GM19035 (cell line): ENCODE measurements around the gene AMH.

Experiments
- ATAC-seq: cut with Tn5 transposase; IDR thresholded peaks from one replicate; pipeline ENCODE4 v1.9.1; 2021; ENCODE audit not compliant: unreplicated experiment

The AMH gene

DNA sequence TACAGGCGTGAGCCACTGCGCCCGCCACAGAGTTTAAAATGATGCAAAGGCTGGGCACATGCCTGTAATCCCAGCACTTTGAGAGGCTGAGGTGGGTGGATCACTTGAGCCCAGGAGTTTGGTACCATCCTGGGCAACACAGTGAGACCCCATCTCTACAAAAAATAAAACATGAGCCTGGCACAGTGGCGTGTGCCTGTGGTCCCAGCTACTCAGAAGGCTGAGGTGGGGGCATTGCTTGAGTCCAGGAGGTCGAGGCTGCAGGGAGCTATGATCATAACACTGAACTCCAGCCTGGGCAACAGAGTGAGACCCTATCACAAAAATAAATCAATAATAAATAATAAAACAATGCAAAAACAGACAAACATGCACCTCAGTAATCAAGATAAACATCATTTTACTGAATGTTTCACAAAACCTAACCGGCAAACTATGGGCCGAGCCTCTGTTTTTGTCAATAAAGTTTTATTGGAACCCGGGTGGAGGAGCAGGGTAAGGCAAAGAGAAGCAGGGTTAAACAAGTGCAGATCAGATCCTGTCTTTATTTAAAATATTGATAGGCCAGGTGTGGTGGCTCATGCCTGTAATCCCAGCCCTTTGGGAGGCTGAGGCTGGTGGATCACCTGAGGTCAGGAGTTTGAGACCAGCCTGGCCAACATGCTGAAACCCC lies 34.8 kb downstream of the AMH start:
- ATAC-seq: no peak

DNA sequence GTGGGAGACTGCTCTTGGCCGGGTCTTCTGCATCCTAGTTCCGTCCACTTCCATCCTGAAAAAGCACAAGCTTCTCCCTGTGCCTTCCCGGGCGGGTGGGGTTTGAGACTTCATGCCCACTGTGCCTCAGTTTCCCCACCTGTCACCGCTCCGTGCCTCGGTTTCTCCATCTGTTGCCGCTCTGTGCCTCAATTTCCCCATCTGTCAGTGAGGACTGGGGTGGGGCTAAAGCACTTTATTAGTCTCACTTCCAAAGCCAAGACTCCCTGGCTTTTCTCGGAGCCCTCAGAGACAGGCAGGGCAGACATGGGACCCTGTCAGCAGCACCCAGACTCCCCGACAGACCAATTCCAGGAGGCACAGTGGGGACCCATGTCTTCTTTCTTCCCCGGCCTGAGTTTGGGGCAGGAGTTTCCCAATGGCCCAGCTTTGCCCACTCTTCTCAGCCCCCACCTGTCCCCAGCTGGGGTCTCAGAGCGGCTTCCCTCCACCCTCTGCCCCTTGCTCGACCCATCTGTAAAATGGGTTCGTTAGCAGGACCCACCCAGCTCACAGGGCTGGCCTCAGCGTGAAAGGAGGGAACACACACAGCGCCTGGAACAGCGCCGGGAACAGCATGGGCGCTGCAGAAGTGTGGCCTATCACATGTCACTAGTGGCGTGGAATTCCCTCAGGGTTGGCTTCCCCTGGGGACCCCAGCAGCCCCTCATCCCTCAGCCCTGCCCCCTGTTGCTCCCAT lies 37.4 kb downstream of the AMH start:
- no peak for ATAC-seq

DNA sequence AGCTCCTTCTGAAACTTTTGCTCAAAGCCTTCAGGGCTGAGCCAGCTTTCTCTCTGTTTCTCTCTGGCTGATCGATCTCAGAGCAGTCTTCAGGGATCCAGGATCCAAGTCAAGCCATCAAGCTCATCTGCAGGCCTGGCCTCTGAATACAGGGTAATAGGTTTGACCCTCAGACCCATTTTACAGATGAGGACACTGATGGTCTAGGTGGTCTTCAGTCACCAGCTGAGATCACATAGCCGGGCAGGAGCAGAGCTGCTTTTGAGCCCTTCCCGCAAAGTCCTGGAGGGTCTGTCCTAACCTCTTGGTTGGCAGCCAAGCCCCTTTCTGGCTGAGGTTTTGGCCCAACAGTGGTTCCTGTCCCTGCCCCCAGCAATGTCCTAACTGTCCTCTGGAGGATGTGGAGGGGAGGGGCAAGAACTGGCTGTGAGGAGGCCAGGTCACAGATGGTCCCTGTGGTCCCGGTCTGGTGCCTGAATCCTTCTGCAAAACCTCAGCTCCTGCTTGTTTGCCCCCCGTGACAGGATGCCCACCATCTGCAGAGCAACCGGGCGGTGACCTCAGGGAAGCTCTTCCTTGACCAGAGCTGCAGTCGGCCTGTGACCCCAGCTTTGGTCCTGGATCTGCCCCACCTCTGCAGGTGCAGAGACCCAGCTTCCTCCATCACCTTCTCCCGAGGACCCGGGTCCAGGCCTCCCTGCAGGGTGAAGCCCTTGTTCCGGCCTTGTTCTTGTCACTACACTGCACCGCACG lies 38.6 kb downstream of the AMH start:
- no peak for ATAC-seq

DNA sequence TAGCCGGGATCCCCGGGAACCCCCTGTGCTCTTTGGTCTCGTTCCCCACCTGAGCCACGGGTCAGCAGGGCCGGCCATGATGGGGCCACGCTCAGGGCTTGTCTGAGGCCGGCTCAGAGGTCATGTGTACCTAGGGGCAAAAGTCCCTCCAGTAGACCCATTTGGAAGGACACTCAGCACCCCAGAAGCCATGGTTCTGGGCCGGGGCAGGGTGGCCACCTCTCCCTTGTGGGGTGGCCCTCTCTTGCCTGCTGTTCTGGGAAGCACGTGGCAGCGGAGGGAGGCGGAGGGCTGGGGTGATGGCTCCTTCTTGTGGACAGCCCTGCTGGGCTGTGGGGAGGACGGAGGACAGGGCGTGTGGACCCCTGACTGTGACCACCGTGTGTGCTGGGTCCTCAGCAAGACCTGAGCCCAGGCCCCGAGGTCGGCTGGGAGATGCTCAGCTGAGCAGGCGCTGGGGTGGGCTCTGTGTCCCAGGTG lies 39.3 kb downstream of the AMH start:
- ATAC-seq: no peak

DNA sequence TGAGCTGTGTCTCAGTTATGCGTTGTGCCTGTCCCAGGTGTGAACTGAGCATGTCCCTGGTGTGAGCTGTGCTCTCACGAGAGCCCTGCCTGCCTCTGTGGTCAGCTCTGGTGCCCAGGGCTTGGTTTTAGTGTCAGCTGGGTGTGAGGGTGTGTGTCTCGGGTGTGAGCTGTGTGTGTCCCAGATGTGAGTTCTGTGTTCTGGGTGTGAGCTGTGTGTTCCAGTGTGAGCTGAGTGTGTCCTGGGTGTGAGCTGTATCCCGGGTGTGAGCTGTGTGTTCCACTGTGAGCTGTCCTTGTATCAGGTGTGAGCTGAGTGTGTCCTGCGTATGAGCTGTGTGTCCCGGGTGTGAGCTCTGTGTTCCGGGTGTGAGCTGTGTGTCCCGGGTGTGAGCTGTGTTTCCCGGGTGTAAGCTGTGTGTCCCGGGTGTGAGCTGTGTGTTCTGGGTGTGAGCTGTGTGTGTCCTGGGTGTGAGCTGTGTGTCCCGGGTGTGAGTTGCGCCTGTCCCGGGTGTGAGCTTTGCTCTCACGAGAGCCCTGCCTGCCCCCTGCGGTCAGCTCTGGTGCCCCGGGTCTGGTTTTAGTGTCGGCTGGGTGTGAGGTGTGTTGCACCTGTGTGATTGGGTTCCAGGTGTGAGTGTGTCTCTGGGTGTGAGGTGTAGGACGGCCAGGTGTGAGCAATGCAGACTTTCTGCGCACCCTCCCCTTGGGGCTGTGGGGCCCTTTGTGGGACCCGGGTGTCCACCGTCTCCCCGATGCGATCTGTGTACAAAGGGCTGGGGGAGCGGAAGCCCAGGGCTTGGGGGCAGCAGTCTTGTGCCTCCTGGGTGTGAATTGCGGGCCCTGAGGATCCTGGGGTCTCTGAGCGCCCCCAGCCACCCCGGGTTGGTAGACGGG lies 39.9 kb downstream of the AMH start:
- ATAC-seq: no peak

DNA sequence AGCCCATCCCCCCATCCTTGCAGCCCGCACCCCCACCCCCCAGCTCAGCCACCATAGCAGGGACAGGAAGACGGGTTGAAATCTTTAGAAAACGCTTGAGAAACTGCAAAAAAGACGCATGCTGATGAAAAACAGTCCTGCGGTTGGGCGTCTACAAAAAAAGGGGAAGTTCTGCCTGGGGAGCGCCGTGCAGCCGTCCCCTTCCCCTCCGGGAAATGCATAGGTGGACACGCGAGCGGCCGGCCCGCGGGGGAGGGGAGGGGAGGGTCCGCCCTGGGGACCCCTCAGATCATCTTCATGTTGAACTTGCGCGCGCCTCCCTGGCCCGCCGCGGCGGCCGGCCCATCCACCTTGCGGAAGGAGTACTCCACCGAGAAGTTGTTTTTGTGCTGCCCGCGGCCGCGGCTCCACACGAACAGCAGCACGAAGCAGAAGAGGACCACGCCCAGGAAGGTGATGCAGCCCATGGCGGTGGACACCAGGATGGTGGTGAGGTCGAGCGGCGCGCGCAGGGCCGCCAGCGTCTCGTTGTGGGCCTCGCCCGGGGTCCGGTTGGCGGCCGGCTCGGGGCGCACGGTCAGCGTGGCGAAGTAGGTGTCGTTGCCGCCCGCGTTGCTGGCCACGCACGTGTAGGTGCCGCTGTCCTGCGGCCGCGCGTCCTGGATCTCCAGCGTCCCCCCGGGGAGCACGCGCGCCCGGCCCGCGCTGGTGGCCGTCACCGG lies 40.8 kb downstream of the AMH start:
- ATAC-seq: no peak

DNA sequence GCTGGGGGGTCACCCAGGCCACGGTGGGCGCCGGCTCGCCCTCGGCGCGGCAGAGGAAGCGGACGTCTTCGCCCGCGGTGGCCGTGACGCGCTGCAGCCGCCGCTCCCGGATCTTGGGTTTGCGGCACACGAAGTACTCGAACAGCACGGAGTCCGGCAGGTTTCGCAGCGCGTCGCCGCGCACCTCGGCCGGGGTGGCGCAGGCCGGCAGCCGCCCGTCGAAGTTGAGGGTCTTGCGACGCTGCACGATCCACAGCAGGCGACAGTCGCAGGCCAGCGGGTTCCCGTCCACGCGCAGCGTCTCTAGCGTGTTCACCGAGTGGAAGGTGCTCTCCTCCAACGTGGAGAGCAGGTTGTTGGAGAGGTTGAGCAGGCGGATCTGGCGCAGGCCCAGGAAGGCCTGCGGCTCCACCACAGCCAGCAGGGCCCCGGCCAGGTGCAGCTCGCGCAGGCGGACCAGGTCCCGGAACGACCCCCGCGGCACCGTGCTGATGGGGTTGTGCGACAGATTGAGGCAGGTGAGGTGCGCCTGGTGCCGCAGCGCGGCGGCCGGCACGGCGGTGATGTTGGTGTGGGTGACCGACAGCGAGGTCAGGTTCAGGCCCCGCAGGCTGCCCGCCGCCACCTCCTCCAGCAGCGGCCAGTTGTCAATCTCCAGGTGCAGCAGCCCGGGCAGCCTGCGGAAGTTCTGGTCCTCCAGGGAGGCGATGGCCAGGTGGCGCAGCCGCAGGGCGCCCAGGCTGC lies 41.5 kb downstream of the AMH start:
- ATAC-seq: no peak

- ATAC-seq: no peak
These were observed 42.1 kb downstream of the AMH start for GRCh38 chr19:2291185-2291751.

DNA sequence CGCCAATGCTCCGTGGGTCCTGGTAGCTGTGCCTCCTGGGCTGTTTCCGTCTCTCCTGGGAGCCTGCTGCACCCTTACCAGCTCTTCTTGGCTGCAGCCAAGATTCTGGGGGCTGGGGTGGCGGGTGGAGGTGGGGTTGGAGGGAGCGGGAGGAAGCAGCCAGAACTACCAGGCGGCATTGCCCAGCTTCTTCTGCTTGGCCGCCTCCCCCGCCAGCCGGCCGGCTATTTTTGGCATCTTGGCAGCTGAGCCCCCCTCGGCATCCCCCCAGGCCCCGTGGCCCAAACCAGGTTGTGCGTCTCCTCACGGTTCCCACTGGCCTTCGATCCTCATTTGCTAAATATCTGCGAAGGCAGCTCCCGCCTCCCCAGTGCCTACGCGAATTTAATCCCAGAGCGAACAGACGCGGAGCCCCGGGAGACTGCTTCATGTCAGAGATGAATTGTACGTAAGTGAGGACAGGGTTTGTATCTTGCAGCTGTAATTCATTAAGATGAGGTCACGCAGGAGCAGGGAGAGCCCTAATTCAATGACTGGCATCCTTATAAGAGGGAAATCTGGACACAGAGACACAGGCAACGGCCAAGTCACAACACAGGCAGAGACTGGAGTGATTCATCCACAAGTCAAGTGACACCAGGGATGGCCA lies 45.7 kb downstream of the AMH start:
- ATAC-seq: no peak

- ATAC-seq: no peak
These were observed 47.0 kb downstream of the AMH start for GRCh38 chr19:2296141-2296540.

GRCh38 chr19:2300533-2300932 lies 51.4 kb downstream of the AMH start:
- no peak for ATAC-seq
